Fibroblast of lung (primary cell): ENCODE results near the gene RTTN.

Experiments
- CTCF ChIP-seq, 2 donors: IDR thresholded peaks in 1 of 2; conservative IDR thresholded peaks in 1 of 2; 1 replicate in 1 of 2; 2 replicates in 1 of 2; pipeline ENCODE4 v1.5.1; 2011 to 2012; ENCODE audit warnings: low read length in 2 of 2, control low read depth in 1 of 2, inconsistent platforms in 1 of 2, low read depth in 1 of 2, mild to moderate bottlenecking in 1 of 2
- EZH2 ChIP-seq: IDR thresholded peaks from 2 replicates; pipeline ENCODE4 v1.5.1; 2012; ENCODE audit warnings: low read length, control low read depth, mild to moderate bottlenecking; ENCODE audit errors: missing control alignments

GRCh38 chr18:70068981-70069380, 136.5 kb downstream of the RTTN start:
- TF ChIP-seq CTCF (conservative IDR thresholded peaks at IDR 0.05 in 1 of 2, IDR thresholded peaks at IDR 0.05 in 1 of 2; ENCODE audit: low read depth in 1 of 2, low read length in 2 of 2) (no peak), EZH2 (no peak)
